ENCODE results near the gene CD80.
A peak's percentile ranks its signal among the peaks of the same experiment; 100 is the strongest.
"Not testable (repeated sequence)": the region's sequence is repeated elsewhere in the genome, so short reads cannot be mapped to it uniquely, and the experiment has no call there.

CD80 gene

DNA sequence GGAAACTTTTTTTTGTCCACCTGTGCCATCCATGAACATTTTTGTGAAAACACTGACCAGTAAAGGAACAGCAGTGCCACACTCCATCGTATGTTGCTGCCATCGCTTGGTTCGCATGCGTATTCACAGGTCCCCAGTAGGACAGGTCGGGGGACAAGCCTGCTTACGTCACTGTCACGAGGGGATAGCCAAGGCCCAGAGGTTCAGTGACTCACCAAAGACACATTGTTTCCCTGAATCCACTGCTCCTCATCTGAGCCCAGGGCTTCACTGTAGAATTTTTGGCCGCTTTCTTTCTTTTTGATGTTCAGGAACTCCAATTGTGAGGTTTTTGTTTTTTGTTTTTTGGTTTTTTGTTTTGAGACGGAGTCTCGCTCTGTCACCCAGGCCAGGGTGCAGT is 25.8 kb upstream of the CD80 start:
- DNase-seq (ENCODE audit: low spot score) (no peak), FAIRE-seq (peak; percentile 50)

DNA sequence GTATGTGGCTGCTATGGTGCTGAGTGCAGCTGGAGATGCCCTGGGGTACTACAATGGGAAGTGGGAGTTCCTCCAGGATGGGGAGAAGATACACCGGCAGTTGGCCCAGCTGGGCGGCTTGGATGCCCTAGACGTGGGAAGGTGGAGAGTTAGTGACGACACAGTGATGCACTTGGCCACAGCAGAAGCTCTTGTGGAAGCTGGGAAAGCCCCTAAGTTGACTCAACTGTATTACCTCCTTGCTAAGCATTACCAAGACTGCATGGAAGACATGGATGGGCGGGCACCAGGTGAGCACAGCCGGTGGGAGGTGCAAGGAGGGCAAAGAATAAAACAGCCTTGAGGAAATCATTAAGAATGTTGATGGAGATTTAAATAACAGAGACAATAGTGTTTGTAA is 22.8 kb upstream of the CD80 start:
- FAIRE-seq, result no peak
- no peak for DNase-seq (ENCODE audit: low spot score)

DNA sequence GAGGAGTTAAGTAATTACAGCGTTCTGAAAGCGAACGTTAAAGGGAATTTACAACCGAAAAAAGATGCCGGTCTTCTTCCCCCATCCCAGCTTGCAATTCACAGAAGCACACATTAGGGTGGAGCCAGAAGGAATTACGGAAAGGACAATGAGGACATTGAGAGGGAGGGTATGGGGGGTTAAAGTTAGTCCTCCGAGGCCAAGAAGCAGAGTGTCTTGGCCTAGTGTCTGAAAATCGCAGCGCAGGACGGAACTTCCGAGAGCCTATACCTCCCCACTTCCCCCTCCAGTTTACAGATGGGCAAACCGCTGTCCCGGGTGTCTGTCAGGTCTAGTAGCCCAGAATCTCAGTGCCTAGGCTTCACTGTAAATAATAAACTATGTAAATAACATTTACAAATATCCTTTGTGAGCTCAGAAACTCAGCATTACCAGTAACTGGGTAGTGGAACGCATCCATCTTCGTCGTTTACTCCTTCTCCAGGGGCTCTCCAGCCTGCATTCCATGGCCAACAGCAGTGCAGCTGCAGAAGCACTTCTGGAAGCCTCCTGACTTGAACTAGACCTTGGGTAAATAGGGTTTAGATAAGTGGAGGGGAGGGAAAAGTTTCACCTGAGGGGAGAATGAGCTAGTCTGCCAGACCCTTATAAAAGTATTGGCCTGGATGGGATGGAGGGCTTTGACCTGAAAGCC is 20.8 kb upstream of the CD80 start:
- DNase-seq (ENCODE audit: low spot score), result no peak
- FAIRE-seq, result no peak

DNA sequence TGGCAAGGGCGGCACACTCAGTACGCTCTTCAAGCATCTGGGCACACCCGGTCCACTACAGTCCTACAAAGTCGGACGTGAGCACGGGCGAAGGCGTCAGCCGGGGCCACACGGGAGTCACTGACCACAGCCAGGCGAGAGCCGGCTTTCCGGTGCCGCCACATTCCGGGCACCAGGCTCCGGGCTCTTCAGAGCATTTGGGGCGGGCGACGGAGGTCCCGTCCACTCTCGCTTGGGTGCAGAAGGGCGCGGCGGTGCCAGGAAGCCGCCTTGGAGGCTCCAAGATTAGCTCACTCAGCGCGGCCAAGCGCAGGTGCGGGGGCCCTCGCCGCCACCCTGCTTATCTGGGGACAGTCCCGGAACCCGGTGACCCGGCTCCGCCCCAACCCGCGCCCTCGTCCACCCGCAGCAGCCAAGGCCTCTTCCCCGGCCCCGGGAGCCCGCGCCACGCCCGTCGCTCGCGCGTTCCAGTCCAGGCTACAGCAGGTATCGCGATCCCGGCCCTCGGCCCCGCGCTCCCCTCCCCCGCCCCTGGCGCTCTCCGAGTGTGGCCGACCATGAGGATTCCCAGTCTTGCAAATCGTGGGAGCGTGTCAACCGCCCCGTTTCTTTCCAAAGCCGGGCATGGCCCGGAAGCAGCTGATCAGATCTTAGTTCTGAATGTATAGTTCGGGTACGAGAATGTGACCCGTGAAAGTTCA is 20.1 kb upstream of the CD80 start, which contains the start of gene ADPRH:
TSS of gene ADPRH (plus strand) at position 127 of the 701 bp plus-strand sequence. CDS start 2,678 bp downstream, outside the sequence.
- peak; percentile 92 for DNase-seq (ENCODE audit: low spot score)
- peak; percentile 46 for FAIRE-seq

DNA sequence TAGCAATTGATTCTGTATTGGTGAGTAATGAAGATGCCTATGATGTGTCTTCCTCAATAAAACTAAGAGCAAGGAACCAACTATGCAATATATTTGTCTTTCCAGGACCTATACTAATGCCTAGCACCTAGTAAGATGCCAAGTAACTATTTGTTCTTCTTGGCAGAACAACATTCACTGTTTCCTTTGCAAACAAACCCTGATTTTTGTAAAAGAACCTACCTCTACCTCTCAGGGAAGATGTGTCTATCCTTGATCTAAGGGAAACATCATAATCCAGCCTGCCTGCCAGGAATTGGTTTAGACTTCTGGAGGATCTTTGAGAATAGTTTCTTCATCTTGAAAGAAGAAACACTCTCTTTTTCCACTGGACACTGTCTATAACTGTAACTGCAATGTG is 16.1 kb upstream of the CD80 start:
- FAIRE-seq, result no peak
- DNase-seq (ENCODE audit: low spot score), result no peak

DNA sequence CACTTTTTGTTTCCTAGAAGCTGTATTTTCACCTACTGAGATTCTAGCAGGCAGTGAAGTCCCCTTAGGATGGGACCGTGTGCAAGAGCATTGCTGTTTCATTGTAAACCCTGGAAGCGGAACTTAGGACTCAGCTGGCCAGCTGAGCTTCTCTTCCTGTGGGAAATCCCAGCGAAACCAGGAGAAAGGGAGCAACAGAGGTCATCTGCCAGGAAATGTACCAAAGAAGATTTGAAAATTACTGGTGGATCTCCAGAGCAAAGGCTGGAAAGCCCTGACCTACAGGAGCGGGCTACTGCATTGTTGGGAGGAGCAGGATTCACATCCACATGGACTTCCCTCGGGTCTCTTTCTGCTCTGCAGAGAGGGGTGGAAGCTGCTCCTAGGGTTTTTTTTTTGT is 12.3 kb upstream of the CD80 start:
- DNase-seq (ENCODE audit: low spot score) (no peak), FAIRE-seq (no peak)

DNA sequence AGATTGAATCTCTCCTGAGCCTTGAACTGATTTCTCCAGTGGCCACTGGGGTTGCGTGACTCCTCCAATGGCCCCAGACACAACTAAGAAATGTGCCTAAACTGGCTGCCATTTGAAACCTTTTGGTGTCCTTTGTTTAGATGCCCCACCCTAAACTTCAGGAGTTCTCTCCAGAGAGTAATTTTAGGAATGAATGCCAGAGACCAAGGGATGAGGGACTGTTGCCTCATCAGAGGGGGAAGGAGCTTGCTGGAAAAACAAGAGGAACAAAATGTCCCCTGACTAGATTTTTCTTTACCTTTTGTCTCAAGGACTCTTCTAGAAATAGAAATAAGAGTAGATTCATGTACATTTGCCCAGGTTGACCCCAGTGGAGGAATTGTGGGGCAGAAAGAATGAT is 11.8 kb upstream of the CD80 start:
- DNase-seq (ENCODE audit: low spot score) (no peak), FAIRE-seq (no peak)

DNA sequence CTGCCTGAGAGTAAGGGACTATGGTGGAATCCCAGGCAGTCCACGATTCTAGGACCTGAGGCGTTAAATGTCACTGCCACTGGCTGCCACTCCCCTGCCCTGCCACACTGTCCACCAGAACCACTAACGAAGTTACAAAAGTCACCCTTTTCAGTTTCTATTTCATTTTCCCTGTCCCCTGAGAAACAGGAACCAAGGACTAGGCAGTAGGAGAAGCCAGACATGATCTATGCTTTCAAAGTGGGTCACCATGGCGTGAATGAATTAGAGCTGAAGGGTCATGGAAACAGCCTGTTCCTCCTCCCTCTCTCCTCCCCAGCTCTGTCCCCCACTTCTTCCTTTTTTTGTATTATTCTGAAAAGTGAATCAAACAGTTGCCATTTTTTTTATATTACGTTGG is 10.8 kb upstream of the CD80 start:
- no peak for DNase-seq (ENCODE audit: low spot score)
- no peak for FAIRE-seq

DNA sequence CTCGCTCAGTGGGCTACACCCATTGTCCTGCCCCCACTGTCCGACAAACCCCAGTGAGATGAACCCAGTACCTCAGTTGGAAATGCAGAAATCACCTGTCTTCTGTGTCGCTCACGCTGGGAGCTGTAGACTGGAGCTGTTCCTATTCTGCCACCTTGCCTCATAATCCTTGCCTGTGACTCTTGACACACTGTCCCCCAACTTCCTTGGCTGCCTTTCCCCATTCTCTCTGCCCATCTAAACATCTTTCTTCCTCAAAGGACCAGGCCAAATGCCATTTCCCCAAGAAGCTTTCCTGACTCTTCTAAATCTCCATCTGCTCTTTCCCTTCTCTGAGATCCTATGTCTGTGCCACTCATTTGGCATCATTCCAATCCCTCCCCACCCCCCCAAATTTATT is 9.7 kb upstream of the CD80 start:
- no peak for DNase-seq (ENCODE audit: low spot score)
- FAIRE-seq, result no peak

DNA sequence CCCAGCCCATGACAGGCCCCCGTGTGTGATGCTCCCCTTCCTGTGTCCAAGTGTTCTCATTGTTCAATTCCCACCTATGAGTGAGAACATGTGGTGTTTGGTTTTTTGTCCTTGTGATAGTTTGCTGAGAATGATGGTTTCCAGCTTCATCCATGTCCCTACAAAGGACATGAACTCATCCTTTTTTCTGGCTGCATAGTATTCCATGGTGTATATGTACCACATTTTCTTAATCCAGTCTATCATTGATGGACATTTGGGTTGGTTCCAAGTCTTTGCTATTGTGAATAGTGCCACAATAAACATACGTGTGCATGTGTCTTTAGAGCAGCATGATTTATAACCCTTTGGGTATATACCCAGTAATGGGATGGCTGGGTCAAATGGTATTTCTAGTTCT is 3.9 kb upstream of the CD80 start:
- DNase-seq (ENCODE audit: low spot score); FAIRE-seq: not testable (repeated sequence)

DNA sequence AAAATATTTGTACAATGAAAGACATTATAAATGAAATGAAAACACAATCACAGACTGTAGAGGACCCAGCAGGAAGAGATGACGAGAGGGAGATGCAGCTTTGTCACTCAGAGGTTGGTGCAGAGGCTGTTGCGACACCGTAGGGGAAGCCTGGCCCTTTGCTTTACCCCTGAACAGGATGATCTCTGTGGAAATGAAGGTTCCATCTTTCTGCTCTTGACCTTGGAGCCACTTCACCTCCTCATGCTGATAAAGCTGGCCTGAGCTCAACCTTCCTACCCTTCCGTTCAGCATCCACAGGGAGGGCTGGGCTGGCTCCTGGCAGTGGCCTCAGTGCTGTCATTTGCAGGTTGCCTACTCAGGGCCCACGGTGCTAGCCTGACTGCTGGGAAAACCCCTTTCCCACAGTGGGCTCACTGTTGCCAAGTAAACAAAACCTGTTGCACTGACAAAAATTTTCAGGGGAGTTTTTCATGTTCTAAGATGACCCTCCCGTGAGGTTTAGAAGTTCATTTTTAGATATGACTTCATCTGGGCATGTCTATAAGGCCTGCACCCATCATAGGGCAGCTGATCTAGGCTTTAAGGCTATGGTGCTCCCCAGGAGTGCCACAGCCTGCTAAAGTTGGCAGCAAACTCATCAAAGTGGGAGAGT is 3.0 kb upstream of the CD80 start:
- FAIRE-seq (no peak), DNase-seq (ENCODE audit: low spot score) (no peak)

DNA sequence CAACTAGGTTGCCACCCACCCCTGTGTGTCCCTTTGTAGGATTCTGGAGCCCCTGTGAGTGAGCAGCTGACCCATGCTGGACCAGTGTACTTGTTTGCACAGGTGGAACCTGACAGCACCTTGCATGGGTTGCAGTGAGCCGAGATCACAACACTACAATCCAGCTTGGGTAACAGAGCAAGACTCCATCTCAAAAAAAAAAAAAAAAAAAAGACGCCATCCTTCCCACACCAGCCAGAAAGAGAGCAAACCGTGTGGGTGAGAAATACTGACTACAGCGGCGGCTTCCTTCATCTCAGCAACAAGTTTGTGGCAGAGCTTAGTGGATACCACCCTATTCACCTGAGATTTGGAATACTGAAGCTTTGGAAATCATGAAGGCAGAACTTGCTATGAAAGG is 746 bp upstream of the CD80 start:
- DNase-seq (ENCODE audit: low spot score) (no peak), FAIRE-seq (no peak)

DNA sequence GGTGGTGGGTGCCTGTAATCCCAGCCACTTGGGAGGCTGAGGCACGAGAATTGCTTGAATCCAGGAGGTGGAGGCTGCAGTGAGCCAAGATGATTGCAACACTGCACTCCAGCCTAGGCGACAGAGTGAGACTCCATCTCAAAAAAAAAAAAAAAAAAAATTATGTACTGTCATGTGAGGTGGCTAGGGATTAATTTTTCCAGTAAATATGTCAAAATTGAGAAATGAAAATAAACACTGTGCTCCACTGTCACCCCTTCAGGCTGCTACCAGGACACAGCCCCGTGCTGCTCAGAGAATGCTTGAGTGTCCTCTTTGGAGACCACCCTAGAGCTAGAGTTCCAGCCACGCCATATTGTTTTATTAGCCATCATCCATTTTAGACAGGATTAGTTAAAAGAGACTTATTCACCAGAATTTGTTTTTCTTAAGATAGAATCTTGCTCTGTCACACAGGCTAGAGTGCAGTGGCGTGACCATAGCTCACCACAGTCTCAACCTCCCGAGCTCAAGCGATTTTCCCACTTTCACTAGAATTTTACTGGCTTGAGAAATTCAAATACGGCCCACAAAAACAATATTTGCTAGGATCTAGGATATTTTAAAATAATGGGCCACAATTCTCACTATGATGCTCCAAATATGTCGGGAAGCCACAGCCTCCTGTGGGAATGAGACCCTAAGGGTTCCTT is 642 bp downstream of the CD80 start:
- no peak for FAIRE-seq
- DNase-seq (ENCODE audit: low spot score), result no peak

DNA sequence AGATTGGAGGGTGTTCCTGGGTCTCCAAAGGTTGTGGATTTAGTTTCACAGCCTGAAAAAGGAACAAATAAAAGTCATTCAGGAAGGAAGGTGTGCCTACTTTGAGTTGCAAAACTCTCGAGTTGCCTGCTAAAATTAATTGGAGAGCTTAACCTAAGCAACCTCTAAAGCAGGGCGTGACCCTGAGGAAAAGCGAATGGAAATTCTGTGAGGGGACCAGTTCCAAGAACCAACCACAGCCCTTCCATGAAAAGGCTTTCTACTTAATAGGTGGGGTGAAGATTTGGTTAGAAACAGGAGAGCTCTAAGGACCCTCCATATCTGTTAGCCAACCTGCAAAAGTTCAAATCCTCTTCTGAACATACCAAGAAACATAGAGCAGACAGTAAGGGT is 1.5 kb downstream of the CD80 start:
- DNase-seq (ENCODE audit: low spot score) (no peak), FAIRE-seq (no peak)

DNA sequence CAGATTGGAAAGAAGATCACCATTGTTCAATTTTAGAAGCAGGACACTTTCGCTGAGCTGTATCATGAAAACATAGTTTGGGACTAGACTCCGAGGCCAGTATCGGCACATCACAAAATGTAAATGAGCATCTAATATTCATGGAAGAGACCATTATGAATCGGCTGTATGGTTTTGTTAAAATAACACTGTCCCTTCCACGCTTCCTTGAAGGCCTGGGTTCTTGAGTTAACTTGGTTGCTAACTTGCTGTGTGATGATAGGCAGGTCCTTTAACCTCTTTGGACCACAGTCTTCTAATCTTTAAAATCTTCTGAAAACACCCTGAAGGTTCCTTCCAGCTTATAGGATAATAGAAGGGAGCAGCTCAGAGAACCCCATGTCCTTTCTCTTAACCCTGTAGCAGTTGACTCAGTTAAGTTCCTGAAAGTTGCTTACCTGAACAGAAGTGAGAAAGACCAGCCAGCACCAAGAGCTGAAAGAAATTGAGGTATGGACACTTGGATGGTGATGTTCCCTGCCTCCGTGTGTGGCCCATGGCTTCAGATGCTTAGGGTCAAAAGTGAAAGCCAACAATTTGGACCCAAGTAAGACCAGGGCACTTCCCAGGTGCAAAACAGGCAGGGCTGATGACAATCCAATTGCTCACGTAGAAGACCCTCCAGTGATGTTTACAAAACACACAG is 2.1 kb downstream of the CD80 start:
- DNase-seq (ENCODE audit: low spot score) (no peak), FAIRE-seq (no peak)

DNA sequence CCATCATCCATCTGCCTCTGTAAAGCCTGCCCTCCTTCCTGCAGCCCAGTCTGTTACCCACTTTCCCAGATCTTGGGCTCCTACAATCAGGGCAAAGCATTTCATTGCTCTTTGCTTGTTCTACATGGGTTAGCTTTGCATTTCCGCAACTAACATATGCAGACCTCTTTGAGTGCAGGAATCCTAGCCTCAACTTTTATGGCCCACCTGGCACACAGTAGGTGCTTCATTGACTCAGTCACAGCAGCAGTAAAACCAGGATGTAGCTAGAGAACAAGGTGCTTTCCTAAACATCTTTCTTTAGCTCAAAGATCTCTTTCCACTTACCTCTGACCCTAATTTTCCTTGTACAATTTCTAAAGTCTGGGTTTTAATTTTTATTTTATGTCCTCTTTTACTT is 3.5 kb downstream of the CD80 start:
- DNase-seq (ENCODE audit: low spot score), result no peak
- no peak for FAIRE-seq

DNA sequence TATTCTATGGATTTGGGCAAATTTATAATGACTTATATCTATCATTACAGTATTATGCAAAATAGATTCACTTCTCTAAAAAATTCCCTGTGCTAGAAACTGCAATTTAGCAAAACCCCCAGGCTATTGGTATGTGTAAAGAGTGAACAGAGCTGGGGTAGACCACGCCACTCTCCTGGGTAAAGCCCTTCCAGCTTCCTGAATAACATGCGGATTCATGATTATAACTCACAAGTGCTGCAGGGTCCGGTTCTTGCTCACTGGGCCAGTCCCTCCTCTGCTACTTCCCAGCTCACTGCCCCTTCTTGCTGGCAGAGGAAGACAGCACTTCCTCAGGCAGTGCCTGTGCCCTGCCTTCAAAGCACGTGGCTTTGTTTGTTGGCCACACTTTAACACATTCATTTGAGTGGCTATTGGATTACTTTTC is 4.1 kb downstream of the CD80 start:
- no peak for DNase-seq (ENCODE audit: low spot score)
- no peak for FAIRE-seq

DNA sequence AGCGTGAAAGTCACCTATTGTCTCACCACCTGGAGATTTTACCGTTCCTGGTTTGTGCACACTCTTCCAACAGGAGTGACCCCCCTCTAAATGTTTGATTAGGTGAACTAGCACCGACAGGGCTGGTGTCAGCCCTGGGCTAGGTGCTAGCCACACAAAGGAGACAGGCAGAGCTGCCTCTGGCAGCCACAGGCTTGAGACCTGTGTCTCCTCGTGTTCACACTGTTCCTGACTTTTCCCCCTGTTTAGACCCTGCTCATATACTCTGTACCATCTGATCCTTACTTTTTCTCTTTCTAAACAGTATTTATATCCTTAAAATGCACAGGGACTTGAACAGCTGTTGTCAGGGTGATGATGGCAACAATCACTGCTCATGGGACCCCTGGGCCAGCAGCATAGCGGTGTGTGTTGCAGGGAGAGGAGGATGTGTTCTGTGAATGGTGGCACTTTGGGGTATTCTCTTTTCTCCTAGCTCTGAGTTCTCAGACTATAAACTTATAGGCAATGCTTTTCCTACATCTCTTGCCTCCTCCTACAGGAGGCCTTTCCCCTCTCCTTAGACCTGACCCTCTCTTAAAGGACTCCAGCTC is 5.5 kb downstream of the CD80 start:
- FAIRE-seq (no peak), DNase-seq (ENCODE audit: low spot score) (no peak)

DNA sequence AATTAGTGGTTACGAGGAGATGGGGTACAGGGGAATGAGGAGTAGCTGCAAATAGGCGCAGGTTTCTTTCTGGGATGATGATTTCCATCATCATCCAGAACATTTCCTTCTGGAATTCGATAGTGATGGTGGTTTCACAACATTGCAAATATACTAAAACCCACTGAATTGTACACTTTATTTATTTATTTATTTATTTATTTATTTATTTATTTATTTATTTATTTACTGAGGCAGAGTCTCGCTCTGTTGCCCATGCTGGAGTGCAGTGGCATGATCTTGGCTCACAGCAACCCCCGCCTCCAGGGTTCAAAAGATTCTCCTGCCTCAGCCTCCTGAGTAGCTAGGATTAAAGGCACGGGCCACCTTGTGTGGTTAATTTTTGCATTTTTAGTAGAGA is 6.5 kb downstream of the CD80 start:
- not testable (repeated sequence) for FAIRE-seq; DNase-seq (ENCODE audit: low spot score)

DNA sequence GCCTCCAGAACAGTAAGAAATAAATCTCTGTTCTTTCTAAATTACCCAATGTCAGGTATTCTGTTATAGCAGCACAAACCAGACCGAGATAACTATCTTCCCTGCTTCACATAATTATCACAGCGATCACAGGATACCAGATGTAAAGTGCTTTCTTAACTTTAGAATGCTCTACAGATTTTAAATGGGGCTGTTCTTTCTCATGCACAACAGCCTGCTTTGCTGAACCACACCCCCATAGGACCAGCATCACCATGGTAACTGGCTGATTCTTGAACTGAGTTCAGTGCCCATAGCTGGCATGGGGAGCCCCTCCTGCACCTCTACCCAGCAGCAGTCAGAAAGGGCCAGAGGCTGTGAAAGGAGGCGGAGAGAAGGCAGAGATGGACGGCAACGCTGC is 7.8 kb downstream of the CD80 start:
- DNase-seq (ENCODE audit: low spot score), result no peak
- no peak for FAIRE-seq
